GM21515 (cell line): Measurements from ENCODE around the gene SLAMF8.

ENCODE experiments used
- ATAC-seq: cut with Tn5 transposase; IDR thresholded peaks from one replicate; pipeline ENCODE4 v1.9.1; 2021; ENCODE audit not compliant: unreplicated experiment

SLAMF8 gene

DNA sequence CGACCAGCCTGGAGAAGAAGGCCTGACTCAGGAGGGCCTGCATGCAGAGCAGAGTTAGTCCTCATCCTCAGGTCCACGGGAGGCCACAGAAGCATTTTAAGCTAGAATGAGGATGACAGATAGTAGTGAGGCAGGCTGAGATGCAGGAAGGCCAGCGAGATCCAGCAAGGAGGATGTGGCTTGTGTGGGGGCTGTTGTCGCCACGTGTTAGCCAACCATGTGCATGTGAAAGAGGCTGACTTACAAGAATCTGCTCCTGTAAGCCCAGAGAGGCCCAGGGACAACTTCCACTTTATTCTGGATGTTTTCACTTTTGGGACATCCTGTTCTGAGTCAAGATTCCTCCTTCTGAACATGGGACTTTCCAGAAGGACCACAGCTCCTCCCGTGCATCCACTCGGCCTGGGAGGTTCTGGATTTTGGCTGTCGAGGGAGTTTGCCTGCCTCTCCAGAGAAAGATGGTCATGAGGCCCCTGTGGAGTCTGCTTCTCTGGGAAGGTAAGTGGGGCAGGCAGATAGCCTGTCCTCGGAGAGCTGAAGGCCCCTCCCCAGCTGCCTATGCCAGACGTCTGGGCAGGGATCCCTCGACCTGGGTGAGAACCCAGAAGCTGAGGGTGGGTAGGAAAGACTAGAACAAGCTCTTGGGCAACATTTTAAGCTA, at the start of gene SLAMF8:
TSS of gene SLAMF8 (plus strand) at position 433 of the 661 bp plus-strand sequence. CDS start at position 459, 26 bp downstream.
- ATAC-seq, result peak; percentile 45

DNA sequence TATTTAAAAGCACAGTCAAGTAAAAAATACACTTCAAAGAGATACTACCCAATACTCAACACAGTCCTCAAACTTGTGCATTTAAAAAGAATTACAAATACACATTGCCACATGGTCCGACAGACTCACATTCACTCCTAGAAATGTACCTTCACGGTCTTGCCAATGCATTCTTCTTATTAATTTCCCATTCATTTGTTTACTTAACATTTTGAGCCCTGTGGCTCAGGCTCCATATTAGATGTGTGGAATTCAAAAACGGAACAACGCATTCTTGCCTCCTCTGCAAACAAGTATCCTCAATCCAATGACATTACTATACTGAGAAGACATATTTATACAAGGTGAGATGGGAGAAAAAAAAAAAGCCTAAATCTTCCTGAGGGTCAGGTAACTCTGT, 48.4 kb upstream of the SLAMF8 start:
- no peak for ATAC-seq

DNA sequence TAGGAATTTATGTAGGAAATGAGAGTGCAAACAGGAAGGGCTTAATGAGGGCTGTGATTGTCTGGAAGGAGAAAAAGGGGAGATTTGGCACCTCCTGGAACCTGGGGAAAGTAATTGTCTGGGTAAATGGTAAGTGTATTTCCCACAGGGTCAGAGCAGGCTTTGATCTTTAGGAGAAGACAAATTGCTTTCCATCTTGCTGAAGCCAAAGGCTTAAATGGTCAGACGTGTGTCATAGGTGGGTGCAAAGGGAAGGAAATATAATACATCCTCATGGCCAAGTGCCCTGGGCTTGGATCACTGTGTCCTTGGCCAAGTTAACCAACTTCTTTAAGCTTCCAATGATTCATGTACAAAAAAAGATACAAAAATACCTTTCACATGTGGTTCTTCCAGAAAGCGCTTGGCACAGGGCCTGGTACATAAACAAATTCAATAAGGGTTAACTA, 47.2 kb upstream of the SLAMF8 start:
- no peak for ATAC-seq

DNA sequence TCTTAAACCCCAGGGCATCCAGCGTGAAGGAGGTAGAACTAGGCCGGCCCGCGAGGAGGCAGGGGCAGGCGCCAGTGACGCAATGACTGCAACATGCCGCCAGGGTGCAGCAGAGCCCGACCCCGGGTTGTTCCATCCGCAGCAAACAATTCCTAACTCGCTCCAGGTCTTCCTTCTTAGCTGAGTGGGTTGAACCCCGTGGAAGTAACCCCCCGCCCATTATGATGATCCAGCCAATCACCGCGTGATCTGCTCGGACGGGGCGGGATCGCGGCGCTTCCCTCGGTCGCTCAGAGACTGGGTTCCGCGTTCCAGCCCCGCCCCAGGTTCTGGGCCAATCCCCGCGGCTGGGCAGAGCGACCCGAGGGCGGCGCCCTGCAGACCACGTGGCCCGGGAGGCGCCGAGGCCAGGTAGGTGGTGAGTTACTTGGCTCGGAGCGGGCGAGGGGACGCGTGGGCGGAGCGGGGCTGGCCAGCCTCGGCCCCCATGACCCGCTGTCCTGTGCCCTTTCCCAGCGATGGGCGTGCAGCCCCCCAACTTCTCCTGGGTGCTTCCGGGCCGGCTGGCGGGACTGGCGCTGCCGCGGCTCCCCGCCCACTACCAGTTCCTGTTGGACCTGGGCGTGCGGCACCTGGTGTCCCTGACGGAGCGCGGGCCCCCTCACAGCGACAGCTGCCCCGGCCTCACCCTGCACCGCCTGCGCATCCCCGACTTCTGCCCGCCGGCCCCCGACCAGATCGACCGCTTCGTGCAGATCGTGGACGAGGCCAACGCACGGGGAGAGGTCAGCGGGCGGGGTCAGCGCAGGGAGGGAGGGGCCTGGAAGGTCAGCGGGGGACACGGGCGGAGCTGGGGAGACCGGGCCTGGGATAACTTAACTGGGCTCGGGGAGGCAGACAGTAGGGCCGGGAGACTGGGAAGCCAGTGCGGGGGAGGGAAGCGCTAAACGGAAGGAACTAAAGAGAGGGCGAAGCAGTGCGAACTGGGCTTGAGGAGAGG, 45.8 kb upstream of the SLAMF8 start, which contains the start of gene DUSP23:
TSS of gene DUSP23 (plus strand) at position 380 of the 1,000 bp plus-strand sequence. CDS start at position 519, 139 bp downstream.
- peak; percentile 99 for ATAC-seq

DNA sequence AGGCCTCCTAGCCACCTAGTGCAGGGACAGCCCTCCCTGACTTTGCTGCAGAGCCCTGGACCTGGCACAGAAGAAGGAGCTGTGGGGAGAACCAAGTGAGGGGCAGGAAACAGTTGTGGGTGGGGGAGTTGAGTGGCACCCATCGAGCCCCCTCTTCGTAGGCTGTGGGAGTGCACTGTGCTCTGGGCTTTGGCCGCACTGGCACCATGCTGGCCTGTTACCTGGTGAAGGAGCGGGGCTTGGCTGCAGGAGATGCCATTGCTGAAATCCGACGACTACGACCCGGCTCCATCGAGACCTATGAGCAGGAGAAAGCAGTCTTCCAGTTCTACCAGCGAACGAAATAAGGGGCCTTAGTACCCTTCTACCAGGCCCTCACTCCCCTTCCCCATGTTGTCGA, 44.7 kb upstream of the SLAMF8 start:
- no peak for ATAC-seq

DNA sequence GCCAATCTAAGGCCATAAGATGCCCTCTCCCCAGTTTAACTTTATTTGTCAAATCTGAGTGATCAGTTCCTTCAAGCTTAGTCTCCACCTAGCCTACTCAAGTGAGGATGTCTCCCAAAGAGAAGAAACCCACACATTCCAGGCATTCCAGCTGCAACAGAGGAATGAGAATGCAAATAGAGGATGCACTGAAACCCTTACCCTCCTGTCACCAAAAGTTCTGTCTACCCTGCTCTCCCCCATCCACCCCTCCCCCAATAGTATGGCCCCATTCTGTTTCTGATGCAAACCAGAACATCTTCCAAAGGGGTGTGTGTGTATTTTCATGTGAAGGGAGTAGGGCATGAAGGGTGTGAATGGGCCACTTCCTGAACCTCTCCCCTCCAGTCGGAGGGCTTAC, 42.9 kb upstream of the SLAMF8 start:
- no peak for ATAC-seq

DNA sequence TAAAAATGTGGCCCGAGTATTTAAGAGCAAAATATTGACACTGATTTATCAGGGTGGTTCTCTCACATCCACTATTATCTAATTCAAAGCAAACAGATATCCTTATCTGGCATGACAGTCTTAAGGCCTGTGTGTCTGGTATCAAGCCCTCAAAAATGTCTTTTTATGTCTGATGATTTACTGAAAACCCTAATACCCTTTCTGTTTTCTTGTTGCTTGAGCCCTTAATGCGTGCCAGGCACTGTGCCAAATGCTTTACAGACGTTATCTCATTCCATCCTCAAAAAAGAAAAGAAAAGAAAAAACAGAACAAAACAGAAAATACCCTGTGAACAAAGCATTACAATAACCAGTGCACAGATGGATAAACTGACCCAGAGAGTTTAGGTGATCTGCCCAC, 40.2 kb upstream of the SLAMF8 start:
- ATAC-seq, result no peak

DNA sequence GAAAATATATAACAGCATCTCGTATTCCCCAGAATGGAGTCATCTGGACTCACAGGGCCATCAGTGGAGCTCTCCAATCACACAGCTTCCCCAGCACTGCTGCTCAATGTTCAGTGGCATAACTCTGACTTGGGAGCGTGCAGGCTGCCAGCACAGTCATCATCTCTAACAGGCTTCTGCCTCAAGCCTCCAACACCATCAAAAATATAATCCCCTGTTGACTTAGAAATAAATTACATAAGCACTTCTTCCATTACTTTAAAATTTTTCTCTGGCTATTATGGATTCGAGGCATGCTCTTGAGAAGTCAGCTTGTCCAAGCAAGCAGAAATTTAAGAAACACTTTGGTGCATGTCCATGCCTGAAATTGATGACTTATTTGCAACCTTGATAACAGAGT, 39.7 kb upstream of the SLAMF8 start:
- no peak for ATAC-seq

DNA sequence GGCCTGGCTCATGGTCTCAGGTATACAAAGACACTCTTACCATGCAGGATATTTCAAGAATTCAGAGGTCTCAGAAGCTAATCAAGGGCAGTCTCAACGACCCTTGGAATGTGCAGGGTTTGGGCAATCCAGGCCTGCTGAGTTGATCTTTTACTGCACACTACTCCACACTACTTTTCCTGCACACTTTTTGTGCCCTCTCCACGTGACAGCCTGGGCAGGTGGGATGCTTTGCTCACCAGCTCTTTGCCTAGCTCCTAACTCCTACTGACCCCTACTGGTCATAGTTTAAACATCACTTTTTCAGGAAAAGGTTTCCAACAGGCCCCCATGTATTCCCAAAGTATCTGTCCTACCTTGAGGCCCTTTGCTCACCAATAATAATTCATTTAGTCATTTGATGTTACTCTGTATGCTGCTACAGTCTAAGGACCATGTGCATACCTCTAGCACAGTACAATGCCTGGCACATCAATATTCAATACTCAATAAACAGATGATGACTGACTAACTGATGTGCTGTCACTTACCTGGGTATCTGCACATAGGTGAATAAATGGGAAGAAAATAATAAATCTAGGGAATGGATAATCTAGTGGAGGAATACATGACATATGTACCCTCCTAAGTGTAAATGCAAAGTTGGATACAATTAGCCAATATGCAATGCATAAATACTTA, 36.3 kb upstream of the SLAMF8 start:
- no peak for ATAC-seq

DNA sequence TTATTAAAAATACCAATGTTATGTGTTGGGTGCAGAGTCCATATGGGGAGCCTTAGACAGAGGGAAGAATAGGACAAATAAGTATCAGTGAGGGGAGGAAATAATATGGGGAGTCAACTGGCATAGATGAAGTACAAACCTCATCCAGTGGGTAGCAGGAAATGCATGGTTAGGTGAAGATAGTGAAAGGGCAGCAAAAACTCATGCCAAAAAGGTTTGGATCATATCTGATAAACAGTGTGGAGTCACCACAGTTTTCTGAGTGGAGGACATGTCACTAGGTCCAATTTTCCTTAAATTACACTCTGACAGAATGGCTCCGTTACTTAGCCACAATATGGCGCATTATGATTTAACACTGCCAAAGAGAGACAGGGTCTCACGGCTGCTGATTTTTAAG, 35.6 kb upstream of the SLAMF8 start:
- ATAC-seq, result no peak

DNA sequence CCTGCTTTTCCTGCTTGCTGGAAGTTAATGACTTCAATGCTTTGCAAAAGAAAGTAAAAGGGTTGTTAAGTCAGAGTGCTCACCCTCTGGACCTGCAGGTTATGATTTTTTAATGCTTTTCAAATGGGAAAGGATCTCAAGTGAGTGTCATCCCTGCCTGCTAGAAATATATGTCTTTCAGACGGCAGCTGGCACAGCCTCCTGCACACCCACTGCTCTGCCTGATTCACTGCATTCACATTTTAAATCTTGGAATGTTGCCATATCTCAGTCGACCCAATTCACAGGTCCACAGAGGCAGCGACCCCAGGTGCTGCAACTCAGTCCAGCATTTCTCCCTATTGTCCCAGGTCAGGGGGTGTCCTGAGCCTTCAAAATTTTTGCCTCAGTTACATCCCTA, 35.2 kb upstream of the SLAMF8 start:
- no peak for ATAC-seq

DNA sequence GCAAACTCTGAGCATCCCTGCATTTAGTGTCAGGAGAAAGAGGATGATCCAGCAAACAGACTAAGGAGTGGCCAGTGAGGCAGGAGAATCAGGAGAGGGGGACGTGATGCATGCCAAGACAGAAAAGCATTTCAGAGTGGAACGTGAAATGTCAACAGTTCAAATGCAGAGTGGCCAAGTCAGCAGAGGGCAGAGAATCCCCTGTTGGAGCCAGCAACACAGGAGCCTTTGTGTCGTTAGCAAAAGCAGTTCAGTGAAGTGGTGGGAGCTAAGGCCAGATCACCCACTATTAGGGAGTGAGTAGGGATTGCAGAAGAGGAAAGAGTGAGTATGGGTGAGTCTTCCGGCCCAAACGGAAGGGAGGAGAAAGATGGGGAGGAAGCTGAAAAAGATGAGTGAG, 31.1 kb upstream of the SLAMF8 start:
- ATAC-seq, result no peak

DNA sequence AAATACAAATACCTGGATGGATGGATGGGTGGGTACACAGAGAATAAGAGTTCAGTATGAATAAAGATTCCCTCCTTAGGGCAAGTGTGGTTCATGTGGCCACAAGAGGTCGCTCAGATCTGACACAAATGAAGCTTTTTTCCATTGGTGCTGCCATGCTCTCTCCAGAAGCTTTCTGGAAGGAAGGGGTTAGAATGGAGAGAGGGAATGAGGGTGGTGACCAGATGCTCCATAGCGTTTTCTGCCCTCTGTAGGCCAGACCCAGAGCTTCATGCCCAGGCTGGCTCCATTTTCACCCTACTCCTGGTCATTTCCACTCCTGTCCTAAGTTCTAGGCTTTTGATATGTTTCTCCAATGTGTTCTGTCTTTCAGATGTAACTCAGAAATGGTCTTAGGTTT, 27.8 kb upstream of the SLAMF8 start:
- no peak for ATAC-seq

DNA sequence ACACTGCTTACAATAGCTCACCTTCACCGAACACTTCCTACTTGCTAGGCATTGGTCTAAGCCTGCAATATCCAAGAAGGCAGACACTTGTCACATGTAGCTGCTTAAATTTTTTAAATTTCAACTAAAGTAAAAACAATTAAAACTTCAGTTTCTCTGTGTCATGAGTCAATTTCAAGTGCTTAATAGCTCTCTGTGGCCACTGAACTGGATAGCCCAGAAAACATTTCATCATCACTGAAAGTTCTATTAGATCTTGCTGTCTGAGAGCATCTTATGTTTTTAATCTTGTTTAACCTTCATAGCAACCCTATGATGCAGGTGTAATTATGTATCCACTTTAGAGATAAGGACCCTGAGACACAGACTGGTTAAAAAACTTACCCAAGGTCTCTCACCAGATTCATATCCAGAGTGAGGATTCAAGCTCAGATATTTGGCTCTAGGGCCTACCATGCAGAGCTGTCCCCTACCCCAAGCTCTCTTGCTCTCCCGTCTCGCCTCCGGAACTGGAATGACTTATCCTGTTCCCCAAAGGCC, 27.2 kb upstream of the SLAMF8 start:
- no peak for ATAC-seq

DNA sequence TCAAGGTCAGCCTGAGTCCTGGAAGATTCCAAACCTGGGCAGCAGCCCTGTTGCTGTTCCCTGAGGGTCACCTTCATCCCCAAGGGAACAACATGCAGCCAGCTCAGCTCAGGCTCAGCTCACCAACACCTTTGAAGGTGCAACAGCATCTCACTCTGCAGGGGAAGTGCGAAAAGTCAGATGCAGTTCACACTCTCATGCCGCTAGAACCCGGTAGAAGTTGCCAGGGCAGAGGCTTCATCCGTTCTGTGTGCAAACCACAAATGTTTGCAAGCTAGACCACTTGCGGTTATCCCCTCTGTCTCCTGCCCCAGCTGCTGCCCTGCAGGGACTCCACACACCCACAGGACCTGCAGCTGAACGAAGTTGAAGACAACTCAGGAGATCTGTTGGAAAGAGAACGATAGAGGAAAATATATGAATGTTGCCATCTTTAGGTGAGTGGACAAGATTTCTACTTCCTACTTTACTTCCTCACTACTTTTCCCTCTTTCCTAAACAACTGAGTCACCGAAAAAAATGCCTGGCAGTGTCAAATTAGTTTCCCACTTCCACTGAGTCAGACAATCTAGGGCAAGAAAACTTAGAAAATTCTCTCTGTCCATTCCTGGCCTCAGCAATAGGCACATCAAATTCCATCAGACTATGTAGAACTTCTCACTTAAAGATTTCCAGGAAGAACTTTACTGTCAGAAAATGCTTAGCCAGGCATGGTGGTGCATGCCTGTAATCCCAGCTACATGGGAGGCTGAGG, 26.3 kb upstream of the SLAMF8 start:
- no peak for ATAC-seq

DNA sequence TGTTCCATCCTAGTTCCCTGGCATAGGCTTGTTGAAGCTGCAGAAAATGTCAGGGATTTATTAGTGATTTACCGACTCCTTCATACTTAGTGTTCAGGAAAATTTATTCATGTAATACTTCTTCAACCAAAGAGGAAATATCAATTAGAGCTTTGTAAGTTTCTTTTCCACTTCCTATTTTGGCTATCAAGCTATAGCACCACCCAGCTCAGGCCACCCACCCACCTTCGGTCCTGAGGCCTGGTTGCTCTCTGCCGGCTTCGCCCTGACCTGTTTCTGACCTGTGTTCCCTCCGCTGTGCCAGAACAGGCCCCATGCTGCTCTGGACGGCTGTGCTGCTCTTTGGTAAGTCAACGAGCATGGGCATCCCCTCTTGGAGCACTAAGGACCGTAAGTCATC, 24.6 kb upstream of the SLAMF8 start, which contains the start of gene FCRL6:
TSS of gene FCRL6 (plus strand) at position 250 of the 400 bp plus-strand sequence. CDS start at position 315, 65 bp downstream.
- no peak for ATAC-seq

DNA sequence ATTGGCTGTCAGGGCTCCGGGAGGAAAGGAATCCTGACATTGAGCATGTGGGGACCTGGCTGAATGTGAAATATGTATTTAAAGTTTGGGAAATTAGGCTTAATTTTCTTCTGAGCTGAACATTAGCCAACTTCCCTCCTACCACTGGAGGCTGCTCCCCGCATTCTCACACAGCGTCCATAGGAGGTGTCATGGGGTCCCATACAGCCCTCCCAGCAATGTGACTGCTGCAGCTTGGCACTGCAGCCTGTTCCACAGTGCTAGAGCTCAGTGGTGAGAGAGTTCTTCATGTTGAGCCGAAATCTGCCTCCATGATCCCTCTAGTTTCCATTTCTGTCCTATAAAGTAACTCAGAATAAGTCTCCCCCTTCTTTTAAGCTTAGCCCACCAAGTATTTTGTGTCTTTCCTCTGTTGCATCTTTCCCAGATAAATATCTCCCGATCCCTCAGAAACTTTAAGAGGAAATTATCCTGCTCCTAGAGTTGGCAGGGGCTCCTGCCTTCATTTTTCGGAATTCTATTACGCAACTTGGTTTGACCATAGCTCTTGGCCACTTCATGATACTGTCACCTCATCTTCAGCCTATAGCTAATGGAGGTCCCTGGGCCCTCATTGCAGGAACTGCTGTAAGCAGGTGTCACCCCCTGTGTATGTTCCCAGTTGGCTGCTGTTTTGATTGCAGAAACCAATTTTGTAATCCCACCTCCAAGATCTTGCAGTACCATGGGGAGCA, 22.6 kb upstream of the SLAMF8 start:
- no peak for ATAC-seq

DNA sequence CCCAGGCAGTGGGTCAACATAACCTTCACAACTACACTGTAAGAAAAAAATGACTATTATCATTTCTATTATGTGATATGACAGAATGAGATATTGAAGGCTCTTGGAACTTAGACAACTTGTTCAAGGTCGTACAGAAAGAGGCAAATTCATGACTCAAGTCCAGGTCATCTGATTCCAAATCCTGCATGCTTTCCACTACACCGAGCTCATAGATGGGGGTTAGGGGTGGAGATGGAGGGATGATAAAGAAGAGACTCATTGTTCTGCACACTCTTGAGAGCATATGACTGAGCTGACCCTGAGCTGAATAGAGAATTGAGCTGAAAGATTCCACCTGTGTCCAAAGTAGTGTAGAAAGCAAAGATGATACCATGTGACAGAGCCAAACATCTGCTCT, 21.7 kb upstream of the SLAMF8 start:
- ATAC-seq, result no peak

DNA sequence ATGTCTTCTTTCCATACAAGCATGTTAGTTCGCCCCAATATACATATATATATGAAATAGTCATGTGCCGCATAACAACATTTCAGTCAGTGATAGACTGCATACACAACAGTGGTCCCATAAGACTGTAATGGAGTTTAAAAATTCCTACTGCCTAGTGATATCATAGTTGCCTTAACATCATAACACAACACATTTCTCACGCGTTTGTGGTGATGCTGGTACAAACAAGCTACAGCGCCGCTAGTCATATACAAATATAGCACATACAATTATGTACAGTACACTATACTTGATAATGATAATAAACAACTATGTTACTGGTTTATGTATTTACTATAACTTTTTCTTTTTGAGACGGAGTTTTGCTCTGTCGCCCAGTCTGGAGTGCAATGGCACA, 10.7 kb upstream of the SLAMF8 start:
- ATAC-seq, result no peak
